Measurements from ENCODE around the gene CAPN9.

GRCh38 chr1:230701895-230702768 is 45.1 kb upstream of the CAPN9 start:
- TF ChIP-seq CTCF (IDR thresholded peaks at IDR 0.05; ENCODE audit: borderline replicate concordance, extremely low read depth, low read length, poor library complexity, severe bottlenecking) (no peak), EZH2 (IDR thresholded peaks at IDR 0.05; ENCODE audit: borderline replicate concordance, low read depth, low read length, severe bottlenecking) (no peak)

Data from DND-41 (cell line).